Measurements from ENCODE around the gene KBTBD4.

GRCh38 chr11:47607380-47607779 lies 28.6 kb upstream of the KBTBD4 start:
- no peak for TF ChIP-seq POLR2A (IDR thresholded peaks at IDR 0.05)
- TF ChIP-seq CTCF (IDR thresholded peaks at IDR 0.05), result no peak

Data from heart left ventricle (tissue), 13 donors.